ENCODE data around the gene PHF13.

PHF13 gene

DNA sequence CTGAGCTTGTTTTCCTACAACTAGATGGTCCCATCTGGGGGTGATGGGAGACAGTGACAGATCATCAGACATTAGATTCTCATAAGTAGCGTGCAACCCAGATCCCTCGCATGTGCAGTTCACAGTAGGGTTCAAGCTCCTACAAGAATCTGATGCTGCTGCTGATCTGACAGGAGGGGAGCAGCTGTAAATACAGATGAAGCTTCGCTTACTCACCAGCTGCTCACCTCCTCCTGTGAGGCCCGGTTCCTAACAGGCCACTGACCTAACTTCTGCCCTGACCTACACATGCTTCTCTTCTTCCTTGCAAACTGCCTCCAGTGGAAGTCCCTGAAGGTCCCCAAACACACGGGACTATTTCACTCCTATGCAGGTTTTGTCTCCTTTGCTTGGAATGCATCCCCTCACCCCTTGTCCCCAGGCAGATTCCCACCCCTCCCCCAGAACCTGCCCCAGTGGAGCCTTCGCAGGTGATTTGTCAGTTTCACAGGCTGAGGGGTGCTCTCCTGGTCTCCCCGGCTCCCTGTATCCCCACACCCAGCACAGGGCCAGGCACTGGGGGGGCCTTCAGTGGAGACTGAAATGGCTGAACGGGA lies 39.4 kb upstream of the PHF13 start:
- no peak overlapping the region for H3K27ac ChIP-seq
- TF ChIP-seq, protein P1, sequence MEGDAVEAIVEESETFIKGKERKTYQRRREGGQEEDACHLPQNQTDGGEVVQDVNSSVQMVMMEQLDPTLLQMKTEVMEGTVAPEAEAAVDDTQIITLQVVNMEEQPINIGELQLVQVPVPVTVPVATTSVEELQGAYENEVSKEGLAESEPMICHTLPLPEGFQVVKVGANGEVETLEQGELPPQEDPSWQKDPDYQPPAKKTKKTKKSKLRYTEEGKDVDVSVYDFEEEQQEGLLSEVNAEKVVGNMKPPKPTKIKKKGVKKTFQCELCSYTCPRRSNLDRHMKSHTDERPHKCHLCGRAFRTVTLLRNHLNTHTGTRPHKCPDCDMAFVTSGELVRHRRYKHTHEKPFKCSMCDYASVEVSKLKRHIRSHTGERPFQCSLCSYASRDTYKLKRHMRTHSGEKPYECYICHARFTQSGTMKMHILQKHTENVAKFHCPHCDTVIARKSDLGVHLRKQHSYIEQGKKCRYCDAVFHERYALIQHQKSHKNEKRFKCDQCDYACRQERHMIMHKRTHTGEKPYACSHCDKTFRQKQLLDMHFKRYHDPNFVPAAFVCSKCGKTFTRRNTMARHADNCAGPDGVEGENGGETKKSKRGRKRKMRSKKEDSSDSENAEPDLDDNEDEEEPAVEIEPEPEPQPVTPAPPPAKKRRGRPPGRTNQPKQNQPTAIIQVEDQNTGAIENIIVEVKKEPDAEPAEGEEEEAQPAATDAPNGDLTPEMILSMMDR (IDR thresholded peaks at IDR 0.05), result no peak
- H3K4me3 ChIP-seq (ENCODE audit: low read depth in 1 of 2, low read length in 1 of 2), result no peak overlapping the region
- no peaks in the 10 kb centered on the region for H3K36me3 ChIP-seq
- H3K9me3 ChIP-seq, result no peaks in the 10 kb centered on the region
- H3K4me1 ChIP-seq (ENCODE audit: control insufficient read depth in 1 of 2, insufficient read depth in 1 of 2, low read depth in 1 of 2, low read length in 1 of 2), result peaks cover 1 to 4% of the 10 kb centered on the region in 2 experiments
- H3K27me3 ChIP-seq, result peaks cover 18% of the 10 kb centered on the region

DNA sequence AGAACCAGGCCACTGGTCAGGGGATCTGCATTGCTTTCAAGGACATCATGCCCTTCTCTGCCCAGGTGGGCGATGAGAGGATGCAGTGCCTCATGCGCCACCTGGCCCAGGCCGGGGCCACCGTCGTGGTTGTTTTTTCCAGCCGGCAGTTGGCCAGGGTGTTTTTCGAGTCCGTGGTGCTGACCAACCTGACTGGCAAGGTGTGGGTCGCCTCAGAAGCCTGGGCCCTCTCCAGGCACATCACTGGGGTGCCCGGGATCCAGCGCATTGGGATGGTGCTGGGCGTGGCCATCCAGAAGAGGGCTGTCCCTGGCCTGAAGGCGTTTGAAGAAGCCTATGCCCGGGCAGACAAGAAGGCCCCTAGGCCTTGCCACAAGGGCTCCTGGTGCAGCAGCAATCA lies 38.7 kb upstream of the PHF13 start:
- Histone ChIP-seq H3K4me3 (ENCODE audit: low read depth in 1 of 2, low read length in 1 of 2) (no peak overlapping the region), H3K9me3 (no peaks in the 10 kb centered on the region), H3K4me1 (ENCODE audit: control insufficient read depth in 1 of 2, insufficient read depth in 1 of 2, low read depth in 1 of 2, low read length in 1 of 2) (peaks cover 6 to 9% of the 10 kb centered on the region in 2 experiments), H3K27me3 (peaks cover 13% of the 10 kb centered on the region), H3K36me3 (no peaks in the 10 kb centered on the region), H3K27ac (no peak overlapping the region)
- TF ChIP-seq, protein P1 (IDR thresholded peaks at IDR 0.05), result no peak

DNA sequence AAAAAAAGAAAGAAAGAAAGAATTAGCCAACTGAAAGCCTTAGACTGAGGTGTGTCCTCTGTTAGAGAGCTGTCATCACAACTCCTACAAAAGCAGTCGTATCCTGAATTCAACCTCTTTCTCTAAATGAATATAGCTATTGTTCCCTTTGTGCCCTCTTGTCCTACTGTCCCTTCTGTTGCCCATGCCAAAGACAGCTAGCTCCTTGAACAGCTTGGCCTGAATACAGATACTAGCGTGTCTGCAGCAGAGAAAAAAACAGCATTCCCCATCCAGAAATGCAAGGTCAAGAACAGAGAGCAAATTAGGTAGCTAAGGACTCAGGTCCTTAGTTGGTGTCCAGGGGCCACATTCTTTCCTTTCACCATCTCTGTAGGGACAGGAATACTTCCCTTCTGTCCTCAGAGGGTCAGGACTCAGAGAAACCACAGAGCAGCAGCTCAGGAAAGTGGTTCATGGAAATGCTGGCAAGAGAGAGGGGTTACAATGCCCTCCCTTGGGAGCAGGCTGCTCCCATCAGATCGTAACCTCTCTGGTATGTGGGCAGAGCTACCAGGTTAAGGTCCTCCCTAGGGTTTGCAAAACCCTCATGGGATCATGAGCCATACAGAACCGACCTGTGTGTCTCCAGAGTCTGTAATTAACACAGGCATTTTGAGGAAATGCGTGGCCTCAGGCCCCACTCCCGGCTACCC lies 35.6 kb upstream of the PHF13 start:
- H3K27ac ChIP-seq, result no peak overlapping the region
- peaks cover 36 to 37% of the 10 kb centered on the region in 2 experiments for H3K4me1 ChIP-seq (ENCODE audit: control insufficient read depth in 1 of 2, insufficient read depth in 1 of 2, low read depth in 1 of 2, low read length in 1 of 2)
- no peak overlapping the region for H3K4me3 ChIP-seq (ENCODE audit: low read depth in 1 of 2, low read length in 1 of 2)
- no peaks in the 10 kb centered on the region for H3K36me3 ChIP-seq
- H3K9me3 ChIP-seq, result no peaks in the 10 kb centered on the region
- H3K27me3 ChIP-seq, result peaks cover 1% of the 10 kb centered on the region
- TF ChIP-seq, protein P1 (IDR thresholded peaks at IDR 0.05), result no peak

DNA sequence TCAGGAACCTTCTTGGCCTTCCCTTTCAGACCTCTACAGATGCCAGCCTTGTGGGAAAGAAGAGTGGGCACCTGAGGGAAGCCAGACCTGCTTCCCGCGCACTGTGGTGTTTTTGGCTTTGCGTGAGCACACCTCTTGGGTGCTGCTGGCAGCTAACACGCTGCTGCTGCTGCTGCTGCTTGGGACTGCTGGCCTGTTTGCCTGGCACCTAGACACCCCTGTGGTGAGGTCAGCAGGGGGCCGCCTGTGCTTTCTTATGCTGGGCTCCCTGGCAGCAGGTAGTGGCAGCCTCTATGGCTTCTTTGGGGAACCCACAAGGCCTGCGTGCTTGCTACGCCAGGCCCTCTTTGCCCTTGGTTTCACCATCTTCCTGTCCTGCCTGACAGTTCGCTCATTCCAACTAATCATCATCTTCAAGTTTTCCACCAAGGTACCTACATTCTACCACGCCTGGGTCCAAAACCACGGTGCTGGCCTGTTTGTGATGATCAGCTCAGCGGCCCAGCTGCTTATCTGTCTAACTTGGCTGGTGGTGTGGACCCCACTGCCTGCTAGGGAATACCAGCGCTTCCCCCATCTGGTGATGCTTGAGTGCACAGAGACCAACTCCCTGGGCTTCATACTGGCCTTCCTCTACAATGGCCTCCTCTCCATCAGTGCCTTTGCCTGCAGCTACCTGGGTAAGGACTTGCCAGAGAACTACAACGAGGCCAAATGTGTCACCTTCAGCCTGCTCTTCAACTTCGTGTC lies 34.7 kb upstream of the PHF13 start:
- TF ChIP-seq, protein P1 (IDR thresholded peaks at IDR 0.05), result no peak
- Histone ChIP-seq H3K36me3 (peaks cover under 1% of the 10 kb centered on the region), H3K27me3 (no peaks in the 10 kb centered on the region), H3K27ac (peak overlapping the region; percentile 93), H3K4me3 (ENCODE audit: low read depth in 1 of 2, low read length in 1 of 2) (peak overlapping the region; percentile 83 to 88), H3K9me3 (no peaks in the 10 kb centered on the region), H3K4me1 (ENCODE audit: control insufficient read depth in 1 of 2, insufficient read depth in 1 of 2, low read depth in 1 of 2, low read length in 1 of 2) (peaks cover 38 to 42% of the 10 kb centered on the region in 2 experiments)

DNA sequence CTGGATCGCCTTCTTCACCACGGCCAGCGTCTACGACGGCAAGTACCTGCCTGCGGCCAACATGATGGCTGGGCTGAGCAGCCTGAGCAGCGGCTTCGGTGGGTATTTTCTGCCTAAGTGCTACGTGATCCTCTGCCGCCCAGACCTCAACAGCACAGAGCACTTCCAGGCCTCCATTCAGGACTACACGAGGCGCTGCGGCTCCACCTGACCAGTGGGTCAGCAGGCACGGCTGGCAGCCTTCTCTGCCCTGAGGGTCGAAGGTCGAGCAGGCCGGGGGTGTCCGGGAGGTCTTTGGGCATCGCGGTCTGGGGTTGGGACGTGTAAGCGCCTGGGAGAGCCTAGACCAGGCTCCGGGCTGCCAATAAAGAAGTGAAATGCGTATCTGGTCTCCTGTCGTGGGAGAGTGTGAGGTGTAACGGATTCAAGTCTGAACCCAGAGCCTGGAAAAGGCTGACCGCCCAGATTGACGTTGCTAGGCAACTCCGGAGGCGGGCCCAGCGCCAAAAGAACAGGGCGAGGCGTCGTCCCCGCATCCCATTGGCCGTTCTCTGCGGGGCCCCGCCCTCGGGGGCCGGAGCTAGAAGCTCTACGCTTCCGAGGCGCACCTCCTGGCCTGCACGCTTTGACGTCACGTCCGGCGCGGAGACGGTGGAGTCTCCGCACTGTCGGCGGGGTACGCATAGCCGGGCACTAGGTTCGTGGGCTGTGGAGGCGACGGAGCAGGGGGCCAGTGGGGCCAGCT lies 34.0 kb upstream of the PHF13 start, which contains the start of gene ZBTB48:
TSS of gene ZBTB48 (plus strand) at position 621 of the 745 bp plus-strand sequence. CDS start 616 bp downstream, outside the sequence.
- Histone ChIP-seq H3K36me3 (peaks cover 8% of the 10 kb centered on the region), H3K4me3 (ENCODE audit: low read depth in 1 of 2, low read length in 1 of 2) (peak within 1 kb of the TSS; percentile 83 to 88), H3K9me3 (no peaks in the 10 kb centered on the region), H3K27ac (peak within 1 kb of the TSS; percentile 93), H3K4me1 (ENCODE audit: control insufficient read depth in 1 of 2, insufficient read depth in 1 of 2, low read depth in 1 of 2, low read length in 1 of 2) (peaks cover 38 to 42% of the 10 kb centered on the region in 2 experiments), H3K27me3 (no peaks in the 10 kb centered on the region)
- TF ChIP-seq, protein P1 (IDR thresholded peaks at IDR 0.05), result peak; percentile 25

Measured in neutrophil (primary cell).